ENCODE results near the gene AKAP13.
"Not testable (repeated sequence)": the region's sequence is repeated elsewhere in the genome, so short reads cannot be mapped to it uniquely, and the experiment has no call there.

Gene AKAP13

GRCh38 chr15:85345196-85345918 lies 35.0 kb upstream of the AKAP13 start:
- H3K4me1 Mint-ChIP-seq = peaks cover 23% of the 10 kb centered on the region
- not testable (repeated sequence) for H3K4me3 Mint-ChIP-seq, ATAC-seq, H3K9me3 Mint-ChIP-seq, H3K27ac Mint-ChIP-seq, DNase-seq, H3K27me3 Mint-ChIP-seq

- not testable (repeated sequence) for DNase-seq, H3K27me3 Mint-ChIP-seq, H3K27ac Mint-ChIP-seq, H3K9me3 Mint-ChIP-seq, H3K4me3 Mint-ChIP-seq
- peak; percentile 58 for ATAC-seq
- H3K4me1 Mint-ChIP-seq = peaks cover 23% of the 10 kb centered on the region
Observed at GRCh38 chr15:85346462-85347084, 33.8 kb upstream of the AKAP13 start.

GRCh38 chr15:85347264-85348047 lies 32.9 kb upstream of the AKAP13 start:
- peak; percentile 50 for ATAC-seq
- H3K4me1 Mint-ChIP-seq = peaks cover 23% of the 10 kb centered on the region
- not testable (repeated sequence) for H3K27me3 Mint-ChIP-seq, H3K4me3 Mint-ChIP-seq, H3K9me3 Mint-ChIP-seq, DNase-seq, H3K27ac Mint-ChIP-seq

GRCh38 chr15:85348048-85348766 lies 32.2 kb upstream of the AKAP13 start:
- peaks cover 23% of the 10 kb centered on the region for H3K4me1 Mint-ChIP-seq
- H3K9me3 Mint-ChIP-seq, H3K27me3 Mint-ChIP-seq, H3K27ac Mint-ChIP-seq, H3K4me3 Mint-ChIP-seq: not testable (repeated sequence)
- ATAC-seq (peak; percentile 60), DNase-seq (peak in 1 of 2 donors; percentile 10)

- not testable (repeated sequence) for H3K4me3 Mint-ChIP-seq, H3K27me3 Mint-ChIP-seq, ATAC-seq, H3K9me3 Mint-ChIP-seq, DNase-seq
- Mint-ChIP-seq H3K4me1 (peaks cover 30% of the 10 kb centered on the region), H3K27ac (peak overlapping the region in 1 of 2 donors; percentile 2)
Observed at GRCh38 chr15:85349062-85349461, 31.3 kb upstream of the AKAP13 start.

GRCh38 chr15:85350395-85350794 lies 30.0 kb upstream of the AKAP13 start:
- H3K27me3 Mint-ChIP-seq = peaks cover 9% of the 10 kb centered on the region
- no peak for ATAC-seq
- no peak overlapping the region for H3K27ac Mint-ChIP-seq
- H3K4me1 Mint-ChIP-seq = peaks cover 31% of the 10 kb centered on the region
- H3K9me3 Mint-ChIP-seq = peaks cover 0 to 4% of the 10 kb centered on the region in 2 donors
- DNase-seq = no peak
- H3K4me3 Mint-ChIP-seq = no peak overlapping the region

GRCh38 chr15:85351501-85351900 lies 28.9 kb upstream of the AKAP13 start:
- not testable (repeated sequence) for DNase-seq, H3K27me3 Mint-ChIP-seq, ATAC-seq, H3K4me3 Mint-ChIP-seq, H3K27ac Mint-ChIP-seq, H3K9me3 Mint-ChIP-seq
- peaks cover 26% of the 10 kb centered on the region for H3K4me1 Mint-ChIP-seq

GRCh38 chr15:85351965-85352364 lies 28.4 kb upstream of the AKAP13 start:
- ATAC-seq (no peak), DNase-seq (no peak)
- Mint-ChIP-seq H3K9me3 (peaks cover 0 to 4% of the 10 kb centered on the region in 2 donors), H3K4me1 (peaks cover 24% of the 10 kb centered on the region), H3K27ac (no peak overlapping the region), H3K27me3 (peaks cover 9% of the 10 kb centered on the region), H3K4me3 (no peak overlapping the region)

GRCh38 chr15:85353516-85353915 lies 26.9 kb upstream of the AKAP13 start:
- Mint-ChIP-seq H3K4me3 (no peak overlapping the region), H3K4me1 (peaks cover 29% of the 10 kb centered on the region), H3K27me3 (peaks cover 9% of the 10 kb centered on the region), H3K27ac (peak overlapping the region in 1 of 2 donors; percentile 56), H3K9me3 (peaks cover 0 to 4% of the 10 kb centered on the region in 2 donors)
- DNase-seq (no peak), ATAC-seq (no peak)

GRCh38 chr15:85354461-85354860 lies 25.9 kb upstream of the AKAP13 start:
- Mint-ChIP-seq H3K27ac (no peak overlapping the region), H3K4me1 (peaks cover 23% of the 10 kb centered on the region), H3K4me3 (no peak overlapping the region), H3K27me3 (peaks cover 9% of the 10 kb centered on the region), H3K9me3 (peaks cover 0 to 4% of the 10 kb centered on the region in 2 donors)
- DNase-seq = no peak
- ATAC-seq = no peak

- Mint-ChIP-seq H3K4me3 (no peak overlapping the region), H3K27ac (no peak overlapping the region), H3K4me1 (peaks cover 23% of the 10 kb centered on the region), H3K9me3 (peaks cover 0 to 4% of the 10 kb centered on the region in 2 donors), H3K27me3 (peaks cover 9% of the 10 kb centered on the region)
- ATAC-seq (no peak), DNase-seq (no peak)
Observed at GRCh38 chr15:85354948-85355347, 25.5 kb upstream of the AKAP13 start.

GRCh38 chr15:85356276-85356675 lies 24.1 kb upstream of the AKAP13 start:
- peaks cover 9% of the 10 kb centered on the region for H3K27me3 Mint-ChIP-seq
- peaks cover 0 to 4% of the 10 kb centered on the region in 2 donors for H3K9me3 Mint-ChIP-seq
- peaks cover 23% of the 10 kb centered on the region for H3K4me1 Mint-ChIP-seq
- no peak overlapping the region for H3K4me3 Mint-ChIP-seq
- H3K27ac Mint-ChIP-seq = no peak overlapping the region
- DNase-seq = no peak
- no peak for ATAC-seq

- no peak for ATAC-seq
- no peak overlapping the region for H3K4me3 Mint-ChIP-seq
- no peak for DNase-seq
- H3K9me3 Mint-ChIP-seq = no peaks in the 10 kb centered on the region
- no peaks in the 10 kb centered on the region for H3K27me3 Mint-ChIP-seq
- H3K27ac Mint-ChIP-seq = no peak overlapping the region
- peaks cover 29% of the 10 kb centered on the region for H3K4me1 Mint-ChIP-seq
Observed at GRCh38 chr15:85361323-85361722, 19.1 kb upstream of the AKAP13 start.

GRCh38 chr15:85362436-85363081 lies 17.8 kb upstream of the AKAP13 start:
- no peaks in the 10 kb centered on the region for H3K9me3 Mint-ChIP-seq
- no peak overlapping the region for H3K27ac Mint-ChIP-seq
- no peak overlapping the region for H3K4me3 Mint-ChIP-seq
- ATAC-seq (no peak), DNase-seq (no peak)
- peaks cover 25% of the 10 kb centered on the region for H3K4me1 Mint-ChIP-seq
- H3K27me3 Mint-ChIP-seq = no peaks in the 10 kb centered on the region

GRCh38 chr15:85365980-85366379 lies 14.4 kb upstream of the AKAP13 start:
- ATAC-seq (no peak), DNase-seq (no peak)
- Mint-ChIP-seq H3K4me1 (peaks cover 25% of the 10 kb centered on the region), H3K27ac (no peak overlapping the region), H3K27me3 (no peaks in the 10 kb centered on the region), H3K4me3 (no peak overlapping the region), H3K9me3 (no peaks in the 10 kb centered on the region)
